Pons (tissue), 1 donor: ENCODE results near the gene VDR.
"Not testable (repeated sequence)": the region's sequence is repeated elsewhere in the genome, so short reads cannot be mapped to it uniquely, and the experiment has no call there.

Source experiments
- DNase-seq: peaks from one replicate; pipeline ENCODE4 v3.0.0-alpha.2; 2016; ENCODE audit warnings: low spot score

Gene VDR

DNA sequence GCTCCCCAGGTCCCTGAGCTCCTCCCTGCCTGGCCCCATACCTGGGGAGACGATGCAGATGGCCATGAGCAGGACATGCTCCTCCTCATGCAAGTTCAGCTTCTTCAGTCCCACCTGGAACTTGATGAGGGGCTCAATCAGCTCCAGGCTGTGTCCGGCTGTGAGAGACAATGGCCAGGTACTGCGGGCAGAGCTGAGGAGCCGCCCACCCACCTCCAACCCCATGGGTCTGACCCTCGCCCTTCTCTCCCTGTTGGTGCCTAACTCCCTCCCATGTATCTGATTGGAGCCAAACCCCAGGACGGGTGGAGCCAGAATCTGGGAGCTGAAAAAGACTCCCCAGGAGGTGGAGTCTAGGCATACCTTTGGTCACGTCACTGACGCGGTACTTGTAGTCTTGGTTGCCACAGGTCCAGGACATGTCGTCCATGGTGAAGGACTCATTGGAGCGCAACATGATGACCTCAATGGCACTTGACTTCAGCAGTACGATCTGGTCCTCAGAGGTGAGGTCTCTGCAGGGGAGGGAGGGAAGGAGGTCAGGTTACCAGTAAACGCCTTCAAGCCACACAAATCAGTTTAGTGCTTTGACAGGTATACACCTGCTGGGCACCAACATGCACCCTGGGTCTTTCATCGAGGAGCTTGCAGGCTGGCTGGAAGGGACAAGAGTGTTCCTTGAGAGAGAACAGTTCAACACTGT, 58.3 kb downstream of the VDR start:
- no peak for DNase-seq

DNA sequence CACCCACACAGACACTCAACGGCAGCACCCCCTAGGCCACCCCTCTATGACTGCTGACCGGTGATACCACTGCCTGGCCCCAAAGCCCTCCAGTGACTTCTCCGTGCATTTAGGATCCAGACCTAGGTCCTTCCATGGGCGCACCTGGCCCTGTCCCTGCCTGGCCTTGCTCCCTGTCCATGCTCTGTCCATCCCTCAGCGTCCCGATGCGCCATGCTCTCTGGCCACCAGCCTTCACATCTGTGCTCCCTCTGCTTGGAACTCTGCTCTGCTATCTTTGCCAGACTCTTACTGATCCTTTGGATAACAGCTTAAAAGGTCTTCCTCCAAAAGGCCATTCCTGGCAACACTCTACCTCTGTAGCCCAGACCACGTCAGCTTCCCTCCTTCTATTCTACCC, 59.7 kb downstream of the VDR start:
- no peak for DNase-seq

DNA sequence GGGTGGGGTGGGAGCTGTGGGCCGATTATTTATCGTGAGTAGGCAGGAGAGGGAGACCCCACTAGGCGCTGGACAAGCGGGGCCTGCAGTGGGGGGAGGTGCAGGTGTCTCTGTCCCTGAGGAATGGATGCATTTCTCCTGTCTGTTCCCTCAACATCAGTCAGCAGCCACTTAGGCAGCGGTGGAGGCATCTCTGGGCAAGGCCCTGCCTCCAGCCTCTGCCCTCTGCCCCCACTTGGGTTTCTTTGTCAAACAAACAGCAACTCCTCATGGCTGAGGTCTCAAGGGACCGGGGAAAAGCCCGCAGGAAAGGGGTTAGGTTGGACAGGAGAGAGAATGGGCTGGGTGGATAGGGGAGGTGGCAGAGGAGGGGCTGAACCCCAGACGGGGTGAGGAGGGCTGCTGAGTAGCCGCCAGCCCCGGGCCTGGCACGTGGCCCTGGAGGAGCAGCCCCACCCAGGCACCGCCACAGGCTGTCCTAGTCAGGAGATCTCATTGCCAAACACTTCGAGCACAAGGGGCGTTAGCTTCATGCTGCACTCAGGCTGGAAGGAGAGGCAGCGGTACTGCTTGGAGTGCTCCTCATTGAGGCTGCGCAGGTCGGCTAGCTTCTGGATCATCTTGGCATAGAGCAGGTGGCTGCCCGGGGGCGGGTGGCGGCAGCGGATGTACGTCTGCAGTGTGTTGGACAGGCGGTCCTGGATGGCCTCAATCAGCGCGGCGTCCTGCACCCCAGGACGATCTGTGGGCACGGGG, 60.4 kb downstream of the VDR start:
- no peak for DNase-seq

DNA sequence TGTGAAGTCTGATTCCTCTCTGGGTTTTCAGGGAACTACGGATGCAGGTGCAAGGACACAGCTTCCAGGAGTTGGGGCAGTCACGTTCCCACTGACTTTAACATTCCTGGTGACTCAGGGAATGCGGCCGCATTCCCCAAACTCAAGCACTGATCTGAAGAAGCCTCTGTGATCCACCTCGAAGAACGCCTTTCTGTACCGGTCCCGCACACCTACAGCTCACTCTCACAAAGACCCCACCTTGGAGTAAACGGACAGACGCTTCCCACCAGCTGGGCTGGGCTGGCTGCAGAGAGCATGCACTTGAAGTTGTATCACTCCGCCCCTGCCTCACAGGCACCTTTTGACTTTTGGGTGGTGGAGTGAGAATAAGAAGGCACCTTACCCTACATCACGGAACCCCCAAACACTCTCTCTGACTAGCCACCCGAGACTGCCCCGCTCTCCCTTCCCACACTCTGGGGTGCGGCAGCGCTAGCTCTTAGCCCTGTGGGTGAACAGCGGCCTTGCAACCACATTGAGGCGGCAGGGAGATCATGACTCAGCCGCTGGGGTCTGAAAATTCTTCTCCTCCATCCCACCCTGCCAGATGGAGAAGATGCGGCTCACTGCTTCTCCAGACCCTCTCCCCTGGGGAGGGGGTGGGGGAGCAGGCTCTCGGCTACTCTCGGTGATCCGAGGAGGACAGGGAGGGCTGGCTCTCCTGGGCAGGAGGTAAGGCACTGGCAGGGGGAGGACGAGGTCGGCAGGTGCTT, 61.4 kb downstream of the VDR start:
- no peak for DNase-seq

DNA sequence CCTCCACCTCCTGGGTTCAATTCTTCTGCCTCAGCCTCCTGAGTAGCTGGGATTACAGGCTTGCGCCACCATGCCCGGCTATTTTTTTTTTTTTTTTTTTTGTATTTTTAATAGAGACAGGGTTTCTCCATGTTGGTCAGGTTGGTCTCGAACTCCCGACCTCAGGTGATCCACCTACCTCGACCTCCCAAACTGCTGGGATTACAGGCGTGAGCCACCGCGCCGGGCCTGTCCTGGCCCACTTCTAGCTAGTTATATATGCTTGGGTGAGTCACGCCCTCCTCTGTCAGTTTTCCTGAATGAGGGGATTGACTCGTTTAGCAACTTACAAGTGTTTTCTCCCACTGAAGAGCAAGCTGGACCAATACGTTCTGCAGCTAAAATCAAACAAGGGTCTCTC, 62.3 kb downstream of the VDR start:
- not testable (repeated sequence) for DNase-seq

DNA sequence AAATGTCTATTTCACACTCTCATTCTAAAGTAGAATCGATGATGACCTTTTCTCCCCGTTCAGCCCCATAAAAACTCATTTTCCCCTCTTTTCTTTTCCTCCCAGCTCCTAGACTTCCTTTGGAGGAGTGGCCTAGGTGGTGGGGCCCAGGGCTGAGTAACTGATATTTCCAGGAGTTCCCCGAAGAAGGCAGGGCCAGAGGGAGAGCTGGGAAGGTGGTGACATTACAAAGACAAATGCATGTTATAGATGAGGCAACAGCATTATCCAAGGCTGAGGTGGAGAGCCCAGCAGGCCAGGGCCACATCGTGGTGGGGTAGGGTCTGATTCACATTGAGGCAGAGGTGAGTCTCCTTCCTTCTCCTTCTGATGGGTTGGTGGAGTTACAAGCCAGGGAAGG, 62.9 kb downstream of the VDR start:
- no peak for DNase-seq

DNA sequence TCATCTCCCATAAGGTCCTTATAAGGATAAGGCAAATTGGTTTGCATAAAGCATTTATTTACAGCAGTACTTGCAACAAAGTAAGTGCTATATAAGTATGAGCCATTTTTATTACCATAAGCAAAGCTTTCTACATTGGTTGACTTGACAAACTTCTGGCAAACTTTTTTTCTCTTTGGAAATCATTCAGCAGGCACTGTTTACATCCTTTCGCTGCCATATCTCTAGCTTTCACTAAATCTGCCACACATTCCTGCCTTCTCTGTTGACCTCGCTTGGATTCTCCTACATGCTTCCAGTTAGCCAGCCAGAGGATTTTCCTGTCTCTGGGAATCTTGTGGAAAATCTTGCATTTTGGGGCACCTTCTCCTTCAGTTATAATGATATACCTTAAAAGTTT, 63.3 kb downstream of the VDR start:
- no peak for DNase-seq

DNA sequence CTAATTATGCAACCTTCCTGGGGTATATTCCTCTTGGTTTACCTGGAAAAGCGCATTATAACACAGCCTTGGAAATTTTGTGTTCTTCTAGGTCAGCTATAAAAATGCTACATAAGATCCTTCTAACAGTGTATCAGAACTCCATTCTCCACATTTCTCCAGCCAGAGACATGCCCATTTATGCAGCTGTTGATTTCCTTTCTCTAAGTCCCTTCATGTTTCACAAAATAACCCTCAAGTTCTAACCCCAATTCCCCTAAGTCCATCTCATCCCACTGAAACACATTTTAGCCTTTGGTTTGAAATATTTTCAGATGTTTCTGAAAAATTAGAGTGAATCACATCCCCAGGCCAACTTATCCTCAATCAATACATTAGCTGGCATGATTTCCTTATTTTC, 64.2 kb downstream of the VDR start:
- DNase-seq, result no peak

DNA sequence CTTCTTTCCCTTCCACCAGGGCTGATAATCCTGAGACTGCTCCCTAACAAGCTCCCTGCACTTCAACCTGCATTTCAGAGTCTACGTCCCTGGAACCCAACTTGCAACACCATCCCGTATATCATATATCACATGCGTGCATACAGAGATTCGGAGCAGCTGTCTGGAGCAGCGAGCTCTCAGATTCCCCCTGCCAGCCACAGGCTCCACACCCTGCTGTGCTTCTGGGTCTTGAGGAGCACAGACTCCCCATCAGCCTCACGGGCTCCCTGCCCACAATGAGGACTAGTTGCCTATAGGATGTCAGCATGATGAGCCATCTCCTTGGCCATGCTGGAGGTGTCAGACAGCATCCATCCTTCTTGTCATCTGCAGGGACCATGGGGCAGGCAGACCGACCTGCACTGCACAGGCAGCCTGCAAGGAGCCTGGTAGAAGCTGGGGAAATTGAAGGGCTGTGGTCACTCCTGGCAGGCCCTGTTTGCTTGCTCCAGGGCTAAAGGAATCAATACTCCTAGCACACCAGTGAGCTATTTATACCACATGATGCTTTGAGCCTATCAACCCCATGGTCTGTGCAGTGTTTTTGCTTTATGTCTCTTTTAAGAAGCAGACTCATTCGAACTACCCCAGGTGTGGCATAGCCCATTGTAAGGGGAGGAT, 65.4 kb downstream of the VDR start:
- DNase-seq, result no peak

DNA sequence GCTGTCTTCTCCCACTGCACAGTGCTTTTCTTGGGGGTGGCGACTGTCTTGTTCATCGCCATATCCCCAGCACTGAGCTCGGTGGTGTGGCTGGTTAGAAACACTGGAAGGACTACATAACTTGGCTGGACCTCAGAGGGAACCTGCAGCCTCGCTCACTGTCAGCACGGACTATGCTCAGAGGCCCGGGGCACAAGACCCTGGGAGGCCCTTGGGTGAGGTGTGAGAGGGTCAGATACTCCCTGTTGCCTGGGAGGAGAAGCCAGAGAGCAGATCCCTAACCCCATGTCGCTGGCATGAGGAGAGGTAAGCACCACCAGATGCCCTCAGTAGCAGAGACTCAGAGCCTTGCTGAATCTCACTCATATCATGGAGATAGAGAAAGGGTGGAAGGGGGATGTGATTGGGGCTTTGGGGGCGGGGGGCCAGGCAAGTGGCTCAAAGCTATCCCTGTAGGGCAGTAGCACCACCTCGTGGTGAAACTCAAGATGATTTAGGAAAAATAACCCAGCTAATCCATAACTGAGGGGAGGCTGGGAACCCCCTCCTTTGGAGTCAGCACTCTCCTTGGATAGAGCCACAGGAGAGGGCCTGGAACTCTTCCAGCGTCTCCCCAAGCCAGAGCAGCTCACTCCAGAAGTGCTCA, 66.4 kb downstream of the VDR start:
- DNase-seq, result peak; percentile 62

DNA sequence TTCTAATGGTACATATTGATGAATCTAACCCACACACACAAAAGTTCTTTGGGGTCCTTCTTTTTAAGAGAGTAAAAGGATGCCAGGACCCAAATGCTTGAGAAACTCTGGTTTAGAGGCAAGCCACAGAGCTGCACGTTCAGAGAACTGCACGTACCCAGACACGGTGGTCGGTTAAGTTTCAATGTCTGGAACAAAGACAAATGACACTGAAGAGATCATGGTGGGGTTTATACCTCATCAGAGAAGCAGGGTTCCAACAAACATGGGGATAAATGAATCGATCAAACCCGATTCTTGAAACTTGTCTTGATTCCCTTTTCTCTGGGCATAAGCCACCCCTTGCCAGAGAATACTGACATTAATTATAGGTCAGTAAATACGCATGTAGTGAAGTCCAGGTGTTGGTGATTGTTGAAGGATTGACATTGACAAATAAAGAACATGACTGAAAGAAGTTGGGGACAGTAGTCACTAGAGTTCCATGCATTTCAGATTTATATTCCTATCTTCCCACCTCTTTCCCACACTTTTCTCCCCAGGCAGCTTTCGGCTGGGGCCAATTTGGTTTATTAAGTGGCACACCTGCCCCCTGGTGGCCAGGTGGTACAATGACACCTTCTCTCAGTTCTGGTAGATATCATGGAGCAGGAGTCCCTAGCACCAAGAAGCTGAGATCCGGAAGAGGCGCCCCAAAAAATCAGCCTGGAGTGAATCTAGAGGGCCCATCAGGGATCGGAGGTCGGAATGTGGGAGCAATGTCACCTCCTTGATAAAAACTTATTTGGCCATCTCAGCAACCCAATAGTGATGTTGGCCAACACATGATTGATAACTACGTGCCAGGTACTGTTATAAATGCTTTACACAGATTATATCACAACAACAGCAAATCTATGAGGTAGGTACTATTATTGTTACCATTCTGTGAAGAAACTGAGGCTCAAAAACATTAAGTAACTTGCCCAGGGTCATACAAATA, 67.3 kb downstream of the VDR start:
- DNase-seq, result peak; percentile 75

DNA sequence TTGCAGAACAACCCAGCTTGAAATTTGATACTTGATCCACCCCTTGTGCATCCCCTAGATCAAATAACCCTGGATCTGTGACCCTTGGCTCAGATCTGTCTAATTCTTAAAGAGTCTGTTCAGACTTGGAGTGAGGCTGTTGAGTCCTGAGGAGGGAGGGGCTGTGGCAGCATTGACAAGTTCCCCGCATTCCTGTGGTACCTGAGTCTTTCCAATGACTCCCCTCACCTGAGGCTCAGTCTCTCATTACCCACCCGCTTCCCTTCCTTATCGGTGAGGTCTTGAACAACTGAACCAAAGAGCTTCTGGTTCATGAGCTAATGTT, 69.0 kb downstream of the VDR start:
- no peak for DNase-seq

DNA sequence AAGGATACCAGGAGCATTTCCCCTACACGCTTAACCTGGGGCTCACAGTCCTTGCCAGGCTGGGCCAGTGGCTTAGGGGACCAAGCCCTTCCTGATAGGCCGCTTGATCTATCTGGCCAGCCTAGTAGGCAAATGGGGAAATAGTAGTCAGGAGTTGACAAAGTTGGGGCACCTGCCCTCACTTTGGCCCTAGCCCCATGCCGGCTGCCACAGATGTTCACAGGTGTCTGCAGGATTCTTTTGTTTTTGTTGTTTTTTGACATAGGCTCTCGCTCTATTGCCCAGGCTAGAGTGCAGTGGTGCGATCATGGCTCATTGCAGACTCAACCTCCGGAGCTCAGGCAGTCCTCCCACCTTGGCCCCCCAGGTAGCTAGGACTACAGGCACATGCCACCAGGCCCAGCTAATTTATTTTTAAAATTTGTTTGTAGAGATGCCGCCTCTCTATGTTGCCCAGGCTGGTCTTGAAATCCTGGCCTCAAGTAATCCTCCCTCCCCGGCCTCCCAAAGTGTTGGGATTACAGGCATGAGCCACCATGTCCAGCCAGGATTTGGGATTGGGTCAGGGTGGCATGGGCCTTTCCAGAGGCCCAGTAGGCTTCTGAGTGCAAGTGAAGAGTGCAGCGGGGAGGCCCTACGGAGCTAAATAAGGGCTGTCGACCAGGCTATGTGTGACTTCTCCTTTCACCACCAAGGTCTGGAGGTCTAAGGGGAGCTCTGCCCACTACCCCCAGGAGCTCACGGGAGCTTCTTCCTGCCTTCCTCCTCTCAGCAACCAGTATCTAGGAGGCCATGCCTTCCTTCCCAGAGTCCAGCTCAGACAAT, 69.6 kb downstream of the VDR start:
- no peak for DNase-seq

DNA sequence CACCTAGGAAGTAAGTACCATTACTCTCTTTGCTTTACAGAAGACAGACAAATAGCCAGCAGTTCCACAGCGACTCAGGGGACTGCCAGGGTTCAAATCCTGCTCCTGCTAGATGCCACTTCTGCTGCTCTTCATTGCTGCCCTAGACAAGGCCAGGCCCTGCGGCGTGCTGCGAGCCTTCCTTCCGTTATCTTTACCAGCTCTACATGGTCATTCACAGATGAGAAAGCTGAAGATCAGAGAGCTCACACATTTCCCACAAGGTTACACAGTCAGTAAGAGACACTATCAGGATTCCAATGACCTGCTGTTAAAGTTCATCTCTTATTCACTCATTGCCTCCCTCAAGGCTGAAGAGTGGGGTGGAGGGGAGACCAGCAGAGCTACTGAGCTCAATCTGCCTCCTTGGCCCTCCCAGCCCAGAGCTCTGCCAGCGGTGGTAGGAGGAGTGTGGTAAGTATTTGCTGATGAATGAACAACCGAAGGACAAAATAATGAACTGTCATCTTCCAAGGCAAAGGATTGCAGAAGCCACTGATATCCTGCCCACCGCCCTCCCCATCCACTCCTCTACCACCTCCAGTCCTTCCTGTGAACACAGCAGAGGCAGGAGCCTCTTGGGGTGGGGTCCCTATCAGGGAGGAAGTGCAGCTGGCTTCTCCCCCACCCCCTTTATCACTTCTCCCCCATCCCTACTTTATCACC, 70.4 kb downstream of the VDR start:
- DNase-seq, result no peak

DNA sequence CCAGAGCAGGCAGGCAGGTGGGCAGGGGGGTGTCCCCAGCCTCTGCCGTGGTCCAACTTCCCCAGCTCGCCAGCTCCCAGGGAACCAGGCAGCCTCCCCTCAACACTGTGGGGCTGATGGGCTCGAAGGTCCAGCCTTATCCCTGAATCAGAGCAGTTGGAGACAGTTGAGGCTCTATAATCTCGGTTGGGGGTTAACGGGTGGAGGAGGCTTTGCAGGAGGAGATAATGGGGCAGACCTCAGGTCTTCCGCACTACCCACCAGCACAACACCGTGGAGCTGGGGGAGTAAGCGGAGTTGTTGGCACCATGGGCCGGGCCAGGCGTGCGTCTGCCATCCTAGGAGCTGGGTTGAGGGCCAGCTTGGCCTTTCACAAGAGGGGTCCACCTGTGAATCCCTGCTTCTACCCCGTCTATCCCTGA, 71.2 kb downstream of the VDR start:
- no peak for DNase-seq

DNA sequence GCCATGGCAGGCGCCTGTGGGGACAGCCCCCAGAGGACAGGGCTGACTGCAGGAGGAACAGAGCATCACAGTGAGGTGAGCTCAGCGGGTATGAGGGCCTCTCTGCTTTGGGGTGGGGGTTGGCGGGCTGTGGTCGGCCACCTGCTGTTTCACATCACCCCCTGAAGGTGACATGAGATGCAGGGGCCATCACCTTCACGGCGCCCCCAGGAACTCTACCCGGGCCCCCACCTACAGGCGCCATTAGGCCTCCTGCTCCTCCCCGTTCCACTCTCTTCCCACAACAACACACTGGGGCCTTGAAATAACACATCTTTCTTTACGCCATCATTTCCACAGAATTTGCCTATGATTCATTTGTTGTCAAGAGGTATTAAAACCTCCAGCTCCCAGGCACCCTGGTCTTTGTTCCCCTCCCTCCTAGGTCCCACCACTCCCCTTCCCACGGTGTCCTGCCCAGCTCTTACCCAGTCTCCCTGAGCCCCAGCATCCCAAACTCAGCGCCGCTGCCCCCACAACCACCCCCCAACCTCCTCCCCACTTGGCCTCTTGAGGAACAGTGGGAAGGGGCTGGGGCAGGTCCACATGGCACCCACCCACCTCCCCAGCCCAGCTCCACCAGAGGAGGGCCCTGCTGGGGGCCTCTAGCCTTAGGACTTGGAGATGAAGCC, 72.4 kb downstream of the VDR start:
- no peak for DNase-seq

DNA sequence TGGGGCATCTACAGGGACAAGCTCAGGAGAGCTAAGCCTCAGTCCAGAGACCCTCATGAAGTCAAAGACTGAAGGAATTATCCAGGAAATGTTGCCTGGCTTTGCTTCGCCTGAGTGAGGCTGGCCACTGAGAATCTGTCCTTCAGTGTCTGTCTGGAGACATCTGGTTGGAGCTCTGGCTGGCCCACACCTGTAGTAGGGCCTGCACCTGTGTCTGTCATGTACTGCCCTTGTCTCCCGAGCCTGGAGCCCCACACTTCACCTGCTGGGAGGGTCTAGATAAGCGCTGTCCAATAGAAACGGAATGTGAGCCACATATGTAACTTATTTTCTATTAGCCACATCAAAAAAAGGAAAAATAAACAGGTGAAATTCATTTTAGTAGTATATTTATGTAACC, 75.2 kb downstream of the VDR start:
- DNase-seq, result no peak

DNA sequence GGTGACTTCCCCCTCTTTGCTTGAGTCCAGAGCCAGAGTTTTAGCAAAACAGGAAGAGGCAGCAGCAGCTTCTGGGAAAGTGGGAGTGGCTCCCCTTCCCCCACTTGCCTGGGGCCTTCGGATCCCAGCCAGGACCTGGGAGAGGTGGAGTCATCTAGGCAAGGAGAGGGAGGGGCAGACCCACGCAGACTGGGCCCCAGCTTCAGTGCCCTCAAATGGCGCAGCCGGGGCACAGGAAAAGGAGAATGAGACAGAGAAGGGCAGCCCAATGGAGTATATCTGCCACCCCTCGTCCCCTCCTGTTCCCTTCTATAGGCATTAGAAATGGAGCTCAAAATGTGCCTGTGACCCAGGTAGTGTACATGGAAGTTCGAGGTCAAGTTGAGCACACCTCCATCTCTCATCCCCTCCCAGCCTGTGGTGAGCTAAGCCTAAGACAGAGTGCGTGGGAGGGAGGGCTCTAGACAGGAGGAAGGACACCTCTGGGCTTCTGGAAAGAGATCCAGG, 75.8 kb downstream of the VDR start:
- no peak for DNase-seq
